Dermis blood vessel endothelial cell (primary cell): ENCODE data around the gene C1orf122. TPM values are rescaled to one million over a fixed set of nuclear protein-coding genes. Genes with fewer than 3 reads are reported as not detected.

Experiments used
- DNase-seq: peaks from one replicate; pipeline ENCODE4 v3.0.0; 2010
- total RNA-seq: library from RNA; depleted of rRNA; stranded (reverse); fragments of >200 nt; gene quantifications from 2 replicates; pipeline ENCODE4 v1.2.3, GENCODE V29; 2014

Gene C1orf122
- total RNA-seq, 1 donor from 2014 or later: 23.0 TPM

- DNase-seq: no peak
Observed at GRCh38 chr1:37846647-37847339, 39.2 kb downstream of the C1orf122 start.

- no peak for DNase-seq
Observed at GRCh38 chr1:37849480-37849879, 41.9 kb downstream of the C1orf122 start.

- peak; percentile 16 for DNase-seq
Observed at GRCh38 chr1:37850352-37850955, 42.9 kb downstream of the C1orf122 start.

- no peak for DNase-seq
Observed at GRCh38 chr1:37851262-37851661, 43.7 kb downstream of the C1orf122 start.

- DNase-seq: peak; percentile 9
Observed at GRCh38 chr1:37851782-37852210, 44.2 kb downstream of the C1orf122 start.

- no peak for DNase-seq
Observed at GRCh38 chr1:37853157-37853556, 45.6 kb downstream of the C1orf122 start.

GRCh38 chr1:37854406-37854805 is 46.8 kb downstream of the C1orf122 start:
- no peak for DNase-seq

Other genes with a start within 250 kb of the C1orf122 start
- 47.3 and 56.8 TPM in 2 replicates for gene GNL2, start 211.9 kb upstream of the C1orf122 start, total RNA-seq
- not detected in 2 replicates for gene RSPO1, start 172.9 kb upstream of the C1orf122 start, total RNA-seq
- gene CDCA8, start 115.3 kb upstream of the C1orf122 start, total RNA-seq: 3.7 and 23.0 TPM in 2 replicates
- 0.05 TPM in 1 of 2 replicates, not detected in the other for gene EPHA10, start 42.7 kb upstream of the C1orf122 start, total RNA-seq
- gene MANEAL, start 13.9 kb upstream of the C1orf122 start, total RNA-seq: 1.0 TPM in 2 replicates
- 21.0 and 26.0 TPM in 2 replicates for gene YRDC, start 418 bp downstream of the C1orf122 start, total RNA-seq
- gene MTF1, start 51.8 kb downstream of the C1orf122 start, total RNA-seq: 2.4 and 4.4 TPM in 2 replicates
- 21.3 and 21.5 TPM in 2 replicates for gene INPP5B, start 139.3 kb downstream of the C1orf122 start, total RNA-seq
- 73.7 and 136 TPM in 2 replicates for gene SF3A3, start 182.2 kb downstream of the C1orf122 start, total RNA-seq
- 12.4 and 20.2 TPM in 2 replicates for gene FHL3, start 197.7 kb downstream of the C1orf122 start, total RNA-seq
- 47.0 and 47.5 TPM in 2 replicates for gene UTP11, start 204.9 kb downstream of the C1orf122 start, total RNA-seq
- under 0.01 and 0.05 TPM in 2 replicates for gene POU3F1, start 239.0 kb downstream of the C1orf122 start, total RNA-seq